ENCODE measurements around the gene NUPR1.
"Not testable (repeated sequence)": the region's sequence is repeated elsewhere in the genome, so short reads cannot be mapped to it uniquely, and the experiment has no call there.

The NUPR1 gene

GRCh38 chr16:28498666-28499381, 40.0 kb downstream of the NUPR1 start:
- DNase-seq (ENCODE audit: low spot score), result no peak

DNA sequence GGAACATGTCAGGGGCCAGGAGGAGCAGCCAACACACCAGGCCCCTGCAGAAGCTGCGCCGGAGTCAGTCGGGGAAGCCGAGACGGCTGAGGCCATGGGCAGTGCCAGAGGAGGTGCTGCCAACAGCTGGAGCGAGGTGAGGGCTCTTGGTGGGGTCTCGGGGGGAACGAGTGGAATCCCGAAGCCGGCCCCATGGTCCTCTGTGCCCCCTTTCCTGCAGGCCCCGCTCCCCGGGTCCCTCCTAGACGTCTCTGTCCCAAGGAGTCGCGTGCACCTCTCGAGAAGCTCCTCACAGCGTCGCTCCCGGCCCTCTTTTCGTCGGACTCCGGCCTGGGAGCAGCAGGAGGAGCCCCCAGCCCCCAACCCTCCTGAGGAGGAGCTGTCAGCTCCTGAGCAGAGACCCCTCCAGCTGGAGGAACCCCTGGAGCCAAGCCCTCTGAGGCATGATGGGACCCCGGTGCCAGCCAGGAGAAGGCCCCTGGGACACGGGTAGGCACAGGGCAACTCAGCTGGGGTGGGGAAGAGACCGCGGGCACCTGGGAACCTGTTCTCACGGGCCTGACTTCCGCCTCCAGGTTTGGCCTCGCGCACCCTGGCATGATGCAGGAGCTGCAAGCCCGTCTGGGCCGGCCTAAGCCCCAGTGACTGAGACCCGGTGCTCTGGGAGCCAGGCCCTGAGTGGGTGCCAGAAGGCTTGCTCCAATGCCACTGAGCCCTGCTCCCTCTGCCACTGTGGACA, 40.7 kb downstream of the NUPR1 start:
- no peak for DNase-seq (ENCODE audit: low spot score)

- DNase-seq (ENCODE audit: low spot score), result no peak
Measured at GRCh38 chr16:28497386-28497785, 41.4 kb downstream of the NUPR1 start.

GRCh38 chr16:28496844-28497243, 41.9 kb downstream of the NUPR1 start:
- DNase-seq (ENCODE audit: low spot score), result no peak

- DNase-seq (ENCODE audit: low spot score), result no peak
Measured at GRCh38 chr16:28495795-28496749, 42.7 kb downstream of the NUPR1 start.

DNA sequence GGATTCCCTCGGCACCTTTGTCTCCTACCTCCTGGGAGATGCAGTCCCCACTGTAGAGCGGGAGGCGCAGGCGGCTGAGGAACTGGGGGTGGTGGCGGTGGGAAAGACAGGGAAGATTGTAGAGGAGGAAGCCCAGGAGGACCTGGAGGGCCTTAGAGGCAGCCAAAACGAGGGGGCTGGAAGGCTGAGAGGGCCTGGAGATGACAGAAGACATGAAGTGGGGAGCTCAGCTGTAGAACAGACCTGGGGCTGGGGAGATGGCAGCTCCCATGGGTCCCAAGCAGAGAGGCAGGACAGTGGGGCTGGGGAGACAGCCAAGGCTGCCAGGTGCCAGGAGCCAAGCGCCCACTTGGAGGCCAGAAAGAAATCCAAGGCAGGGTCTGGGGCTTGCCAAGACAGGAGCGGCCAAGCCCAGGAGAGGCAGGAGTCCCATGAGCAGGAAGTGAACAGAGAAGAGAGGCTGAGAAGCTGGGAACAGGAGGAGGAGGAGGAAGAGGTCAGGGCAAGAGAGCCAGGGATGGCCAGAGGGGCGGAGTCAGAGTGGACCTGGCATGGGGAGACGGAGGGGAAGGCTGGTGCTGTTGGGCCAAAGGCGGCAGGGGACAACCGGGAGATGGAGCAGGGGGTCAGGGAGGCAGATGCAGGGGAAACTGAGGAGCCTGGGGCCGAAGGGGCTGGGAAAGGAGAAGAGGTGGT, 43.5 kb downstream of the NUPR1 start:
- DNase-seq (ENCODE audit: low spot score), result no peak

DNA sequence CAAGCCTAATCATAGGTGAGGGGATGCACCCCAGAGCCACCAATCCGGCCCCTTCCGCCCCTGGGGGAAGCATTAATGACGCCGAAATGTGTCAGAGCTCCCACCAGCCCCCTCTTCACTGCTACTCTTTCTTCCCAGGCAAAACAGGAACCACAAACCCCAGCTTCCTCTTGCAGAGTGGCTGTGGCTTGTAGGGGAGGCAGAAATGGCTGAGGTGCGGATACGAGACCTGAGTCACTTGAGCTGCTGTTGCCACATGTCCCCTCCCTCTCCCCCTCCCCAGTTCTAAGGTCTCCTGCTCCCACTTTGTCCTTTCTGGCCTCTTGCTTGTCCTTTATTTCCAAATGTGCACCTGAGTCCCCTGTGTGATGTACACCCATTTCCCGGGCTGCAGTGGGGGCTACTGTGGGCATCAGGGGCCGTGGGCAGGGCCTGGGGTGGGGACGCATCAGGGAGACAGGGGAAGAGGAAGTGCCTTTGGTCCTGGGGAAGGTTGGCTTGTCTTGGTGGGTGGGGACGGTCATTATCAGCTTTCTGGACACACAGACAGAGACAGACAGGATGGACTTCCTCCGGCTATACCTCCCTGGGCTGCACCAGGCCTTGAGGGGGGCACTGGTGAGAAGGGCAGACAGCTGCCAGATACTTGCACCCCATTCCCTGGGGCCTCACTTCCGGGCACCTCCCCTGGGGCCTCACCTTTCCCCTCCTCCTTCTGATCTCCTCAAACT, 44.5 kb downstream of the NUPR1 start, which contains the start of gene APOBR:
Gene APOBR, plus strand, starts transcription at position 523 of the 731 bp plus-strand sequence. Its CDS starts 39 bp downstream, at position 562.
- DNase-seq (ENCODE audit: low spot score), result peak; percentile 72

DNA sequence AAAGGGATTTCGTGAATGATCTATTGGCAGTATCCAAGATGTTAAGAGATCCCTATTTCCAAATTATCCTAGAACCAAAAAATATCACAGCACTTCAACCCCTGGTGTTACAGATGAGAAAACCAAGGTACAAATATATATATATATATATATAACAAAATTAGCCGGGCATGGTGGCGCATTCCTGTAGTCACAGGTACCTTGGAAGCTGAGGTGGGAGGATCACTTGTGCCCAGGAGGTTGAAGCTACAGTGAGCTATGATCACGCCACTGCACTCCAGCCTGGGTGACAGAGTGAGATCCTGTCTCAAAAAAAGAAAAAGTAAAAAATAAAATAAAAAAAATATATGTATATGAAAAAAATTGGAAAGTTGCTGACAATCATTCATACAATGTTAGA, 46.3 kb downstream of the NUPR1 start:
- no peak for DNase-seq (ENCODE audit: low spot score)

- DNase-seq (ENCODE audit: low spot score), result peak; percentile 95
Measured at GRCh38 chr16:28491970-28492474, 46.8 kb downstream of the NUPR1 start, which contains the start of gene CLN3. CLN3 (minus strand) TSS chr16:28492074; CDS start chr16:28491759, 315 bp downstream.

GRCh38 chr16:28491230-28491969, 47.4 kb downstream of the NUPR1 start:
- DNase-seq (ENCODE audit: low spot score), result peak; percentile 27

DNA sequence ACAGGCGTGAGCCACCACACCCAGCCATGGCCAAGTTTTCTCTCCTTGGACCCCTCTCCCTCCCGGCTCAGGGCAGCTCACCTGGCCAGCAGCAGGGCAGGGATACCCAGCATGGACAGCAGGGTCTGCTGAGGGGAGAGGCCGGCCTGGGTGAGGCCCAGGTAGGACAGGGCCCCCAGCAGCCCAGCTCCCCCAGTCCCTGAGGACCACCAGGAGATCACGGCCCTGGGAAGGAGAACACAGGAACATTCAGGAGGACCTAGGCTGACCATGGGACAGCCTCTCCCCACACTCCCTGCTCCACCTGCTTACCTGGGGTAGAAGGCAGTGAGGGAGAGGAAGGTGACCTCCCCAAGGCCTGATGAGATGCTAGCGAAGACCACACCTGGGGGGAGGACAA, 52.5 kb downstream of the NUPR1 start:
- no peak for DNase-seq (ENCODE audit: low spot score)

- DNase-seq (ENCODE audit: low spot score), result not testable (repeated sequence)
Measured at GRCh38 chr16:28483361-28483760, 55.4 kb downstream of the NUPR1 start.
